Measurements from ENCODE around the gene NUBP2. TPM values are rescaled to one million over a fixed set of nuclear protein-coding genes. Genes with fewer than 3 reads are reported as not detected.

Gene NUBP2
- total RNA-seq, 6 donors from 2014 or later: 53.2 to 85.6 (median 60.5) TPM

GRCh38 chr16:1817276-1817589 is 34.5 kb downstream of the NUBP2 start:
- Histone ChIP-seq H3K4me1 (peaks cover 3 to 8% (median 4%) of the 10 kb centered on the region in 4 donors), H3K27ac (no peak overlapping the region), H3K36me3 (peaks cover 25 to 86% (median 65%) of the 10 kb centered on the region in 4 donors), H3K9me3 (no peaks in the 10 kb centered on the region), H3K27me3 (no peaks in the 10 kb centered on the region), H3K4me3 (no peak overlapping the region)
- 94 to 100% methylated on average over 2 to 9 of the region's 9 CpGs for WGBS, 2 donors
- ATAC-seq (ENCODE audit: low FRiP score in 2 of 2) (no peak), DNase-seq (peak in 1 of 2 donors; percentile 69)
- TF ChIP-seq EP300 (IDR thresholded peaks at IDR 0.05) (no peak), POLR2A (IDR thresholded peaks at IDR 0.05) (no peak), POLR2AphosphoS5 (IDR thresholded peaks at IDR 0.05) (no peak), CTCF (IDR thresholded peaks at IDR 0.05) (no peak)

GRCh38 chr16:1817716-1818115 is 35.0 kb downstream of the NUBP2 start:
- no peaks in the 10 kb centered on the region for H3K9me3 ChIP-seq
- no peak overlapping the region for H3K27ac ChIP-seq
- H3K27me3 ChIP-seq: no peaks in the 10 kb centered on the region
- H3K4me3 ChIP-seq: no peak overlapping the region
- TF ChIP-seq EP300 (IDR thresholded peaks at IDR 0.05): no peak
- TF ChIP-seq POLR2A (IDR thresholded peaks at IDR 0.05): no peak
- no peak for TF ChIP-seq CTCF (IDR thresholded peaks at IDR 0.05)
- TF ChIP-seq POLR2AphosphoS5 (IDR thresholded peaks at IDR 0.05): no peak
- peaks cover 25 to 91% (median 70%) of the 10 kb centered on the region in 4 donors for H3K36me3 ChIP-seq
- peak in 1 of 2 donors; percentile 70 for DNase-seq
- 87 to 94% methylated on average over 4 to 17 of the region's 17 CpGs for WGBS, 2 donors
- peak in 1 of 2 donors; percentile 14 for ATAC-seq (ENCODE audit: low FRiP score in 2 of 2)
- peaks cover 0 to 5% (median 4%) of the 10 kb centered on the region in 4 donors for H3K4me1 ChIP-seq

GRCh38 chr16:1818204-1818872 is 35.6 kb downstream of the NUBP2 start:
- ATAC-seq (ENCODE audit: low FRiP score in 2 of 2) (no peak), DNase-seq (peak in 1 of 2 donors; percentile 66)
- Histone ChIP-seq H3K27ac (no peak overlapping the region), H3K9me3 (no peaks in the 10 kb centered on the region), H3K4me3 (no peak overlapping the region), H3K36me3 (peaks cover 25 to 90% (median 72%) of the 10 kb centered on the region in 4 donors), H3K4me1 (no peaks in the 10 kb centered on the region), H3K27me3 (no peaks in the 10 kb centered on the region)
- WGBS, 2 donors: 96 to 97% methylated on average over 9 to 22 of the region's 27 CpGs
- TF ChIP-seq EP300 (IDR thresholded peaks at IDR 0.05) (no peak), POLR2AphosphoS5 (IDR thresholded peaks at IDR 0.05) (no peak), CTCF (IDR thresholded peaks at IDR 0.05) (no peak), POLR2A (IDR thresholded peaks at IDR 0.05) (no peak)

- peak in 1 of 2 donors; percentile 75 for DNase-seq
- WGBS, 2 donors: 90 to 93% methylated on average over 9 to 32 of the region's 35 CpGs
Observed at GRCh38 chr16:1818873-1819525, 36.2 kb downstream of the NUBP2 start.

More at GRCh38 chr16:1818873-1819525, 36.2 kb downstream of the NUBP2 start:
- Histone ChIP-seq H3K9me3 (no peaks in the 10 kb centered on the region), H3K27me3 (no peaks in the 10 kb centered on the region), H3K36me3 (peaks cover 25 to 83% (median 67%) of the 10 kb centered on the region in 4 donors), H3K4me3 (no peak overlapping the region), H3K27ac (no peak overlapping the region), H3K4me1 (peaks cover 0 to 3% (median 0%) of the 10 kb centered on the region in 4 donors)
- no peak for ATAC-seq (ENCODE audit: low FRiP score in 2 of 2)
- TF ChIP-seq EP300 (IDR thresholded peaks at IDR 0.05): no peak
- TF ChIP-seq POLR2AphosphoS5 (IDR thresholded peaks at IDR 0.05): no peak
- TF ChIP-seq CTCF (IDR thresholded peaks at IDR 0.05): no peak
- TF ChIP-seq POLR2A (IDR thresholded peaks at IDR 0.05): no peak
